Neural cell (in vitro differentiated cells): ENCODE measurements around the gene MYEF2.

Source experiments
- RAD21 ChIP-seq: fragments of 450-650 bp; conservative IDR thresholded peaks from 2 replicates; pipeline ENCODE4 v1.6.1; 2014; ENCODE audit warnings: antibody characterized with exemption, mild to moderate bottlenecking, moderate library complexity
- TF ChIP-seq, protein P1 (sequence below): fragments of 450-650 bp; IDR thresholded peaks from 2 replicates; pipeline ENCODE4 v1.5.1; 2014; ENCODE audit warnings: antibody characterized with exemption, mild to moderate bottlenecking, moderate library complexity; ENCODE audit not compliant: poor library complexity, severe bottlenecking

DNA sequence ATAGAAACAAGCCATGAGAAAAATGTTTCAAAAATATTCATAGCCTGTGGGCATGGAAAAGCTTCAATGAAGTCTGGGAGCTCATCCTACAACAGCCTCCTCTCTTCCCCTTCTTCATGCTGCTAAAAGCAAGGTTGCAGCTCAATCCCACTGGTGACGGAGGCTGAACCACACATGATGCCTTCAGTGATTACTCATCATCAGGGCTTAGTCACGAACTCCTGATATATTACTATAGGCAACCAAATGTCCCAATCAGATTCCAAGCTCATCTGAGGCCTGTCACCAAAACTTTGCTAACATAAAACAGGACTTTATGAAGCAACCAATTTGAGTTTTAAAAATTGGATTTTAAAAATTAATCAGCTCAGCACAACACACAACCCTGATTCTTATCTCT lies 81.3 kb downstream of the MYEF2 start:
- TF ChIP-seq, protein P1, sequence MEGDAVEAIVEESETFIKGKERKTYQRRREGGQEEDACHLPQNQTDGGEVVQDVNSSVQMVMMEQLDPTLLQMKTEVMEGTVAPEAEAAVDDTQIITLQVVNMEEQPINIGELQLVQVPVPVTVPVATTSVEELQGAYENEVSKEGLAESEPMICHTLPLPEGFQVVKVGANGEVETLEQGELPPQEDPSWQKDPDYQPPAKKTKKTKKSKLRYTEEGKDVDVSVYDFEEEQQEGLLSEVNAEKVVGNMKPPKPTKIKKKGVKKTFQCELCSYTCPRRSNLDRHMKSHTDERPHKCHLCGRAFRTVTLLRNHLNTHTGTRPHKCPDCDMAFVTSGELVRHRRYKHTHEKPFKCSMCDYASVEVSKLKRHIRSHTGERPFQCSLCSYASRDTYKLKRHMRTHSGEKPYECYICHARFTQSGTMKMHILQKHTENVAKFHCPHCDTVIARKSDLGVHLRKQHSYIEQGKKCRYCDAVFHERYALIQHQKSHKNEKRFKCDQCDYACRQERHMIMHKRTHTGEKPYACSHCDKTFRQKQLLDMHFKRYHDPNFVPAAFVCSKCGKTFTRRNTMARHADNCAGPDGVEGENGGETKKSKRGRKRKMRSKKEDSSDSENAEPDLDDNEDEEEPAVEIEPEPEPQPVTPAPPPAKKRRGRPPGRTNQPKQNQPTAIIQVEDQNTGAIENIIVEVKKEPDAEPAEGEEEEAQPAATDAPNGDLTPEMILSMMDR, result no peak
- no peak for TF ChIP-seq RAD21
